H1 (cell line): Measurements from ENCODE around the gene RPP14. TPM values are rescaled to one million over a fixed set of nuclear protein-coding genes. Genes with fewer than 3 reads are reported as not detected.

Source experiments
- CTCF ChIA-PET: fragments of 300-600 bp; sonication (Branson Sonifier 250); formaldehyde crosslinking; loops from one replicate; lab custom pipeline; 2021; ENCODE audit not compliant: partially characterized antibody; lab: Charles Lee
- POLR2A ChIA-PET: fragments of 300-600 bp; sonication (Branson Sonifier 250); formaldehyde crosslinking; loops from one replicate; lab custom pipeline; 2021; ENCODE audit warnings: inconsistent platforms; ENCODE audit not compliant: partially characterized antibody; lab: Charles Lee
- DNase-seq, 2 experiments: peaks; one replicate each; pipeline versions ENCODE4 v3.0.0 to v3.0.0-alpha.2; 2010 to 2022; ENCODE audit warnings: low spot score in 2 of 2, low read depth in 1 of 2, mixed read lengths in 1 of 2
- FAIRE-seq: peaks from 2 replicates; lab custom pipeline; 2011; peaks lifted over from hg19 to GRCh38; lab: Jason Lieb, UNC
- H2AFZ ChIP-seq: 2 replicates; pipeline ENCODE4 v1.8.1; 2012; ENCODE audit warnings: low read length, inconsistent platforms
- H2AK5ac ChIP-seq: 2 replicates; pipeline ENCODE4 v1.6.1; 2013; ENCODE audit warnings: low read depth, low read length
- H2BK120ac ChIP-seq: replicated peaks from 2 replicates; pipeline ENCODE3; 2013; ENCODE audit warnings: low read depth, low read length, inconsistent platforms
- H2BK12ac ChIP-seq: 2 replicates; pipeline ENCODE4 v1.6.1; 2013; ENCODE audit warnings: low read depth, low read length
- H2BK15ac ChIP-seq: 2 replicates; pipeline ENCODE4 v1.6.1; 2013; ENCODE audit warnings: low read length
- H2BK20ac ChIP-seq: 2 replicates; pipeline ENCODE4 v1.6.1; 2013; ENCODE audit warnings: low read length
- H2BK5ac ChIP-seq: 2 replicates; pipeline ENCODE4 v1.6.1; 2013; ENCODE audit warnings: low read depth, low read length
- H3K14ac ChIP-seq: 2 replicates; pipeline ENCODE4 v1.6.1; 2013; ENCODE audit warnings: inconsistent platforms; ENCODE audit not compliant: insufficient read length
- H3K18ac ChIP-seq: 2 replicates; pipeline ENCODE4 v1.6.1; 2013; ENCODE audit warnings: low read length; ENCODE audit errors: extremely low read depth
- H3K23ac ChIP-seq: 2 replicates; pipeline ENCODE4 v1.6.1; 2013; ENCODE audit warnings: inconsistent platforms; ENCODE audit not compliant: insufficient read length
- H3K23me2 ChIP-seq: 2 replicates; pipeline ENCODE4 v1.6.1; 2013; ENCODE audit warnings: low read depth, low read length
- H3K27ac ChIP-seq: 2 replicates; pipeline ENCODE4 v1.6.1; 2011; ENCODE audit warnings: low read depth, low read length, inconsistent platforms
- H3K27me3 ChIP-seq, 4 experiments: replicated peaks in 1 of 4; 1 replicate in 1 of 4; 2 replicates in 3 of 4; pipeline versions ENCODE4 v1.6.1 to v1.8.1; 2011 to 2013; ENCODE audit warnings: low read length in 3 of 4, mild to moderate bottlenecking in 3 of 4, inconsistent platforms in 2 of 4, mixed read lengths in 2 of 4, moderate library complexity in 1 of 4; ENCODE audit not compliant: control insufficient read depth in 3 of 4, insufficient read depth in 3 of 4; ENCODE audit errors: extremely low read depth in 1 of 4
- H3K36me3 ChIP-seq, 4 experiments: 2 replicates each; pipeline versions ENCODE4 v1.6.1 to v1.8.1; 2011 to 2013; ENCODE audit warnings: mild to moderate bottlenecking in 4 of 4, low read length in 3 of 4, moderate library complexity in 2 of 4, control low read depth in 1 of 4, inconsistent platforms in 1 of 4; ENCODE audit not compliant: insufficient read depth in 4 of 4, control insufficient read depth in 2 of 4
- H3K4ac ChIP-seq: replicated peaks from 2 replicates; pipeline ENCODE3; 2013; ENCODE audit warnings: low read length, low read depth, mixed read lengths, inconsistent platforms; ENCODE audit not compliant: insufficient read length
- H3K4me1 ChIP-seq, 4 experiments: replicated peaks in 1 of 4; 1 replicate in 1 of 4; 2 replicates in 3 of 4; pipeline versions ENCODE4 v1.6.1 to v1.8.1; 2011 to 2013; ENCODE audit warnings: low read length in 3 of 4, inconsistent platforms in 2 of 4, mixed read lengths in 1 of 4; ENCODE audit not compliant: insufficient read depth in 4 of 4, control insufficient read depth in 3 of 4
- H3K4me2 ChIP-seq, 2 experiments: 2 replicates each; pipeline versions ENCODE4 v1.6.1 to v1.8.1; 2011 to 2013; ENCODE audit warnings: low read depth in 2 of 2, low read length in 2 of 2, control low read depth in 1 of 2, inconsistent platforms in 1 of 2, mild to moderate bottlenecking in 1 of 2; ENCODE audit not compliant: insufficient read depth in 1 of 2
- H3K4me3 ChIP-seq, 4 experiments: fragments of 200-600, 300-600 bp in 1 of 4; sonication (generic), shearing (Covaris generic), sonication (Bioruptor Twin) in 1 of 4; 2 replicates each; pipeline versions ENCODE4 v1.5.1 to v1.8.1; 2011 to 2016; ENCODE audit warnings: low read length in 4 of 4, low read depth in 3 of 4, control low read depth in 2 of 4, inconsistent platforms in 2 of 4, mild to moderate bottlenecking in 2 of 4, mixed read lengths in 1 of 4, moderate library complexity in 1 of 4; ENCODE audit not compliant: insufficient read depth in 2 of 4; ENCODE audit errors: extremely low read depth in 1 of 4
- H3K56ac ChIP-seq: replicated peaks from 2 replicates; pipeline ENCODE3; 2013; ENCODE audit warnings: low read depth, mild to moderate bottlenecking, mixed read lengths, low read length, inconsistent platforms; ENCODE audit not compliant: insufficient read length
- H3K79me1 ChIP-seq: 2 replicates; pipeline ENCODE4 v1.6.1; 2013; ENCODE audit warnings: low read depth, low read length, control low read depth
- H3K79me2 ChIP-seq, 2 experiments: 2 replicates each; pipeline versions ENCODE4 v1.6.1 to v1.8.1; 2012 to 2013; ENCODE audit warnings: low read length in 2 of 2, mild to moderate bottlenecking in 2 of 2, inconsistent platforms in 1 of 2; ENCODE audit not compliant: insufficient read depth in 2 of 2, control insufficient read depth in 1 of 2
- H3K9ac ChIP-seq, 4 experiments: replicated peaks in 1 of 4; 1 replicate in 1 of 4; 2 replicates in 3 of 4; pipeline versions ENCODE4 v1.6.1 to v1.8.1; 2011 to 2013; ENCODE audit warnings: low read depth in 3 of 4, low read length in 3 of 4, control low read depth in 2 of 4, mild to moderate bottlenecking in 2 of 4, moderate library complexity in 2 of 4, inconsistent platforms in 1 of 4; ENCODE audit errors: extremely low read depth in 1 of 4
- H3K9me3 ChIP-seq, 2 experiments: 2 replicates each; pipeline versions ENCODE4 v1.6.1 to v1.8.1; 2012 to 2013; ENCODE audit warnings: mild to moderate bottlenecking in 2 of 2, moderate library complexity in 2 of 2, control low read depth in 1 of 2, inconsistent platforms in 1 of 2, low read depth in 1 of 2, low read length in 1 of 2, mixed read lengths in 1 of 2; ENCODE audit not compliant: insufficient read depth in 2 of 2
- H4K20me1 ChIP-seq, 2 experiments: replicated peaks in 1 of 2; 2 replicates each; pipeline versions ENCODE3 to v1.8.1; 2011 to 2013; ENCODE audit warnings: inconsistent platforms in 2 of 2, low read length in 2 of 2, mild to moderate bottlenecking in 1 of 2; ENCODE audit not compliant: insufficient read depth in 2 of 2, control insufficient read depth in 1 of 2
- H4K5ac ChIP-seq: 2 replicates; pipeline ENCODE4 v1.6.1; 2013; ENCODE audit warnings: low read length, low read depth, mixed read lengths, inconsistent platforms; ENCODE audit not compliant: insufficient read length
- H4K8ac ChIP-seq: 2 replicates; pipeline ENCODE4 v1.8.0; 2013; ENCODE audit warnings: mild to moderate bottlenecking, moderate library complexity, low read length, inconsistent platforms; ENCODE audit not compliant: insufficient read depth; ENCODE audit errors: extremely low read depth
- H4K91ac ChIP-seq: replicated peaks from 2 replicates; pipeline ENCODE3; 2013; ENCODE audit warnings: low read length, mixed read lengths, inconsistent platforms; ENCODE audit not compliant: insufficient read length
- MAX ChIP-seq: IDR thresholded peaks from 2 replicates; pipeline ENCODE4 v1.6.1; 2012; ENCODE audit warnings: inconsistent platforms
- WGBS, 2 experiments: shearing (Covaris generic) in 1 of 2; methylation state at CpG; one replicate each; pipeline versions ENCODE4 v1.1.6 to v1.1.7; 2013 to 2015; ENCODE audit warnings: low lambda C conversion rate in 2 of 2, mixed read lengths in 2 of 2, inconsistent platforms in 1 of 2, low coverage in 1 of 2, missing lambda C conversion rate in 1 of 2; ENCODE audit not compliant: insufficient replicate concordance in 2 of 2, insufficient coverage in 1 of 2, insufficient read length in 1 of 2; ENCODE audit errors: extremely low coverage in 1 of 2, missing lambda C conversion rate in 1 of 2; 5-methylcytosine and 5-hydroxymethylcytosine counted together
- polyA plus RNA-seq, 7 experiments: library from polyadenylated mRNA; depleted of rRNA in 3 of 7; stranded (reverse) in 5 of 7; unstranded in 2 of 7; fragments of >200 nt in 5 of 7; fragments of 200-250 nt in 2 of 7; gene quantifications; 1 replicate in 5 of 7; 2 replicates in 1 of 7; 4 replicates in 1 of 7; pipeline versions ENCODE4 v1.2.1 to v1.2.3, GENCODE V29; 2011 to 2013; ENCODE audit warnings: missing spikeins in 2 of 7, mixed read lengths in 2 of 7
- total RNA-seq: library from RNA; stranded (reverse); fragmentation: NEBNext Ultra II Directional; extraction: Animal tissue kit (Norgen Biotek cat#: 25700); gene quantifications from 2 replicates; pipeline ENCODE4 v1.2.1, GENCODE V29; 2021

Gene RPP14
- total and polyA plus RNA-seq, 2 of the 8 experiments (the other 6 are each of a cell fraction or from before 2014, with no cell fraction given), result 11.7 to 23.4 TPM

GRCh38 chr3:58346368-58346767 is 40.3 kb downstream of the RPP14 start:
- FAIRE-seq (no peak), DNase-seq (no peak)
- no peaks in the 10 kb centered on the region for H3K4me1 ChIP-seq
- H3K9ac ChIP-seq, result no peak overlapping the region
- H3K79me2 ChIP-seq, result no peaks in the 10 kb centered on the region
- H2BK120ac ChIP-seq, result no peak overlapping the region
- no peak overlapping the region for H3K27ac ChIP-seq
- 79% methylated on average over 2 of the region's 2 CpGs; no CpG with 5 or more reads in 1 of the 2 experiments for WGBS, 2 experiments
- POLR2A ChIA-PET, result interaction anchor here (1.8 kb wide), 1 partner anchor 10 kb away, joined by 6 read pairs; no protein-coding TSS in a partner anchor
- H3K18ac ChIP-seq, result no peak overlapping the region
- H2BK15ac ChIP-seq, result no peak overlapping the region
- CTCF ChIA-PET, result interaction anchor here (0.6 to 1.6 kb wide), 3 partner anchors 65 to 120 kb away, joined by 3 to 4 read pairs (median 3); no protein-coding TSS in a partner anchor
- no peak overlapping the region for H4K91ac ChIP-seq
- no peak overlapping the region for H4K5ac ChIP-seq
- H4K20me1 ChIP-seq, result no peaks in the 10 kb centered on the region
- no peaks in the 10 kb centered on the region for H3K36me3 ChIP-seq
- H3K4me3 ChIP-seq, result no peak overlapping the region
- H2BK20ac ChIP-seq, result no peak overlapping the region
- no peaks in the 10 kb centered on the region for H3K9me3 ChIP-seq
- H3K23me2 ChIP-seq, result no peaks in the 10 kb centered on the region; the same call in 1 of the 2 replicates
- H3K79me1 ChIP-seq, result no peaks in the 10 kb centered on the region
- no peak overlapping the region for H3K14ac ChIP-seq
- H3K27me3 ChIP-seq, result no peaks in the 10 kb centered on the region; a peak in 1 of 7 replicates
- H2BK5ac ChIP-seq, result no peak overlapping the region
- no peak overlapping the region for H2AK5ac ChIP-seq
- H3K4me2 ChIP-seq, result no peak overlapping the region
- H3K4ac ChIP-seq, result no peak overlapping the region
- H3K56ac ChIP-seq, result no peak overlapping the region
- TF ChIP-seq MAX, result no peak
- no peak overlapping the region for H3K23ac ChIP-seq
- H4K8ac ChIP-seq, result no peak overlapping the region
- no peak overlapping the region for H2BK12ac ChIP-seq
- no peak overlapping the region for H2AFZ ChIP-seq
